Liver (tissue), 9 donors: ENCODE results near the gene THBS2. TPM values are rescaled to one million over a fixed set of nuclear protein-coding genes. Genes with fewer than 3 reads are reported as not detected.

ENCODE experiments used
- DNase-seq: peaks from one replicate; pipeline ENCODE4 v3.0.0-alpha.2; 2017; ENCODE audit warnings: low spot score
- H3K27ac ChIP-seq, 2 donors: one replicate each; pipeline ENCODE4 v1.7.0; 2013; ENCODE audit warnings: inconsistent platforms in 2 of 2, low read length in 2 of 2, control low read depth in 1 of 2, low read depth in 1 of 2, mild to moderate bottlenecking in 1 of 2
- H3K27me3 ChIP-seq, 4 donors: one replicate each; pipeline versions ENCODE4 v1.6.1 to v1.7.0; 2013; ENCODE audit warnings: low read length in 3 of 4, inconsistent platforms in 1 of 4, mild to moderate bottlenecking in 1 of 4, moderate library complexity in 1 of 4; ENCODE audit not compliant: control insufficient read depth in 4 of 4, insufficient read depth in 4 of 4
- H3K36me3 ChIP-seq, 4 donors: one replicate each; pipeline versions ENCODE4 v1.6.1 to v1.7.0; 2013; ENCODE audit warnings: low read length in 3 of 4, mild to moderate bottlenecking in 3 of 4, low read depth in 1 of 4, moderate library complexity in 1 of 4; ENCODE audit not compliant: control insufficient read depth in 4 of 4, insufficient read depth in 3 of 4
- H3K4me1 ChIP-seq, 4 donors: one replicate each; pipeline versions ENCODE4 v1.6.1 to v1.7.0; 2013; ENCODE audit warnings: low read length in 3 of 4, mild to moderate bottlenecking in 3 of 4, moderate library complexity in 1 of 4; ENCODE audit not compliant: control insufficient read depth in 4 of 4, insufficient read depth in 4 of 4
- H3K4me3 ChIP-seq, 3 donors: one replicate each; pipeline versions ENCODE4 v1.6.1 to v1.7.0; 2013; ENCODE audit warnings: low read length in 3 of 3, control low read depth in 1 of 3, low read depth in 1 of 3, mild to moderate bottlenecking in 1 of 3
- H3K9ac ChIP-seq, 2 donors: one replicate each; pipeline ENCODE4 v1.7.0; 2013; ENCODE audit warnings: low read length in 2 of 2, mild to moderate bottlenecking in 2 of 2, moderate library complexity in 2 of 2, control low read depth in 1 of 2, low read depth in 1 of 2
- H3K9me3 ChIP-seq, 4 donors: one replicate each; pipeline versions ENCODE4 v1.6.1 to v1.7.0; 2013; ENCODE audit warnings: low read length in 3 of 4; ENCODE audit not compliant: control insufficient read depth in 4 of 4
- ATF3 ChIP-seq: IDR thresholded peaks from 2 replicates; pipeline ENCODE4 v1.6.1; 2016; ENCODE audit warnings: antibody characterized with exemption
- CTCF ChIP-seq: fragments of 150-350 bp; IDR thresholded peaks from 2 replicates; pipeline ENCODE4 v1.5.1; 2017; ENCODE audit warnings: improper control_type of control experiment, low read depth, low read length; ENCODE audit not compliant: missing input control
- EGR1 ChIP-seq, 2 donors: IDR thresholded peaks; 2 replicates each; pipeline ENCODE4 v1.6.1; 2016 to 2018; ENCODE audit warnings: antibody characterized with exemption in 2 of 2, low read depth in 2 of 2
- FOXA1 ChIP-seq: IDR thresholded peaks from 2 replicates; pipeline ENCODE4 v1.6.1; 2016; ENCODE audit warnings: antibody characterized with exemption
- FOXA2 ChIP-seq: IDR thresholded peaks from 2 replicates; pipeline ENCODE4 v1.6.1; 2016; ENCODE audit warnings: antibody characterized with exemption
- GABPA ChIP-seq, 2 donors: IDR thresholded peaks in 1 of 2; conservative IDR thresholded peaks in 1 of 2; 2 replicates each; pipeline ENCODE4 v1.6.1; 2016; ENCODE audit warnings: antibody characterized with exemption in 2 of 2, mild to moderate bottlenecking in 1 of 2, moderate library complexity in 1 of 2
- HNF4A ChIP-seq, 2 donors: conservative IDR thresholded peaks; 2 replicates each; pipeline ENCODE4 v1.6.1; 2016; ENCODE audit warnings: antibody characterized with exemption in 2 of 2, mild to moderate bottlenecking in 2 of 2
- HNF4G ChIP-seq: IDR thresholded peaks from 2 replicates; pipeline ENCODE4 v1.6.1; 2016; ENCODE audit warnings: antibody characterized with exemption
- JUND ChIP-seq, 2 donors: IDR thresholded peaks; 2 replicates each; pipeline ENCODE4 v1.6.1; 2016; ENCODE audit warnings: antibody characterized with exemption in 2 of 2
- MAX ChIP-seq: IDR thresholded peaks from 2 replicates; pipeline ENCODE4 v1.6.1; 2016; ENCODE audit warnings: antibody characterized with exemption
- NR2F2 ChIP-seq: IDR thresholded peaks from 2 replicates; pipeline ENCODE4 v1.6.1; 2016; ENCODE audit warnings: antibody characterized with exemption
- RAD21 ChIP-seq, 2 donors: IDR thresholded peaks; 2 replicates each; pipeline ENCODE4 v1.6.1; 2016; ENCODE audit warnings: antibody characterized with exemption in 2 of 2, mild to moderate bottlenecking in 2 of 2
- REST ChIP-seq: IDR thresholded peaks from 2 replicates; pipeline ENCODE4 v1.6.1; 2016; ENCODE audit warnings: antibody characterized with exemption, mild to moderate bottlenecking
- RXRA ChIP-seq, 2 donors: IDR thresholded peaks; 2 replicates each; pipeline ENCODE4 v1.6.1; 2017 to 2018; ENCODE audit warnings: antibody characterized with exemption in 2 of 2, mild to moderate bottlenecking in 1 of 2
- SP1 ChIP-seq: IDR thresholded peaks from 2 replicates; pipeline ENCODE4 v1.6.1; 2018; ENCODE audit warnings: antibody characterized with exemption, mild to moderate bottlenecking
- TAF1 ChIP-seq: conservative IDR thresholded peaks from 2 replicates; pipeline ENCODE4 v1.6.1; 2016; ENCODE audit warnings: antibody characterized with exemption, mild to moderate bottlenecking
- WGBS: extraction: QIAGEN DNeasy Blood & Tissue Kit; methylation state at CpG from one replicate; pipeline ENCODE4 v1.1.7; 2013; 5-methylcytosine and 5-hydroxymethylcytosine counted together
- polyA plus RNA-seq, 2 donors: library from polyadenylated mRNA; stranded (reverse) in 1 of 2; unstranded in 1 of 2; fragments of 200-250 nt in 1 of 2; fragments of >200 nt in 1 of 2; fragmentation: Nextera tagmentation in 1 of 2; extraction: Ambion mirVana in 1 of 2; gene quantifications; one replicate each; pipeline versions ENCODE4 v1.2.1 to v1.2.3, GENCODE V29; 2013 to 2015
- total RNA-seq, 2 donors: library from RNA; depleted of rRNA; stranded (reverse); fragments of >200 nt; gene quantifications; one replicate each; pipeline ENCODE4 v1.2.3, GENCODE V29; 2014
- TF ChIP-seq, protein P1 (sequence below): IDR thresholded peaks from 2 replicates; pipeline ENCODE4 v1.6.1; 2016; ENCODE audit warnings: antibody characterized with exemption
- donor health status: healthy.
- donor health status: healthy.
- donor health status: healthy.
- donor health status: healthy.
- donor health status: healthy.

The THBS2 gene
- total and polyA plus RNA-seq, 4 donors, result 0.35 to 7.6 (median 6.2) TPM

- TF ChIP-seq HNF4G, result no peak
- TF ChIP-seq NR2F2, result no peak
- TF ChIP-seq, protein P1, sequence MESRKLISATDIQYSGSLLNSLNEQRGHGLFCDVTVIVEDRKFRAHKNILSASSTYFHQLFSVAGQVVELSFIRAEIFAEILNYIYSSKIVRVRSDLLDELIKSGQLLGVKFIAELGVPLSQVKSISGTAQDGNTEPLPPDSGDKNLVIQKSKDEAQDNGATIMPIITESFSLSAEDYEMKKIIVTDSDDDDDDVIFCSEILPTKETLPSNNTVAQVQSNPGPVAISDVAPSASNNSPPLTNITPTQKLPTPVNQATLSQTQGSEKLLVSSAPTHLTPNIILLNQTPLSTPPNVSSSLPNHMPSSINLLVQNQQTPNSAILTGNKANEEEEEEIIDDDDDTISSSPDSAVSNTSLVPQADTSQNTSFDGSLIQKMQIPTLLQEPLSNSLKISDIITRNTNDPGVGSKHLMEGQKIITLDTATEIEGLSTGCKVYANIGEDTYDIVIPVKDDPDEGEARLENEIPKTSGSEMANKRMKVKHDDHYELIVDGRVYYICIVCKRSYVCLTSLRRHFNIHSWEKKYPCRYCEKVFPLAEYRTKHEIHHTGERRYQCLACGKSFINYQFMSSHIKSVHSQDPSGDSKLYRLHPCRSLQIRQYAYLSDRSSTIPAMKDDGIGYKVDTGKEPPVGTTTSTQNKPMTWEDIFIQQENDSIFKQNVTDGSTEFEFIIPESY, result no peak
- TF ChIP-seq TAF1, result no peak
- no peak for TF ChIP-seq REST
- TF ChIP-seq CTCF, result no peak
- no peak for TF ChIP-seq EGR1 (IDR thresholded peaks at IDR 0.05; ENCODE audit: low read depth in 2 of 2)
- TF ChIP-seq FOXA1, result no peak
- no peak for TF ChIP-seq GABPA (IDR thresholded peaks at IDR 0.05 in 1 of 2, conservative IDR thresholded peaks at IDR 0.05 in 1 of 2)
- TF ChIP-seq ATF3, result no peak
- no peak for TF ChIP-seq SP1
- TF ChIP-seq FOXA2, result no peak
- TF ChIP-seq RAD21 (IDR thresholded peaks at IDR 0.05), result no peak
- no peak for TF ChIP-seq HNF4A (conservative IDR thresholded peaks at IDR 0.05)
- no peak for TF ChIP-seq RXRA (IDR thresholded peaks at IDR 0.05)
- TF ChIP-seq MAX, result no peak
- no peak for TF ChIP-seq JUND (IDR thresholded peaks at IDR 0.05)
- 86% methylated on average over 9 of the region's 9 CpGs for WGBS
- Histone ChIP-seq H3K27ac (no peak overlapping the region), H3K9me3 (no peaks in the 10 kb centered on the region), H3K27me3 (peaks cover 0 to 2% (median 0%) of the 10 kb centered on the region in 4 donors), H3K4me1 (no peaks in the 10 kb centered on the region), H3K9ac (no peak overlapping the region), H3K36me3 (no peaks in the 10 kb centered on the region), H3K4me3 (no peak overlapping the region)
- DNase-seq, result no peak
Measured at GRCh38 chr6:169199625-169200335, 53.9 kb downstream of the THBS2 start.
